HepG2 (cell line): ENCODE data around the gene POLR3GL. TPM values are rescaled to one million over a fixed set of nuclear protein-coding genes. Genes with fewer than 3 reads are reported as not detected.

Experiments used
- ATAC-seq: fragments of 200-7000 bp; cut with Tn5 transposase; 3 replicates; pipeline ENCODE4 v1.9.1; 2020; ENCODE audit warnings: mild to moderate bottlenecking, moderate library complexity
- BruUV-seq: library from RNA; stranded (reverse); fragments of 400-500 nt; replicated peaks from 2 replicates; lab custom pipeline; 2021; lab: Mats Ljungman, UMichigan
- CTCF ChIA-PET: fragments of 300-600 bp; formaldehyde crosslinking; extraction: SDS; loops from one replicate; lab custom pipeline; 2021; ENCODE audit warnings: low total read pairs, inconsistent platforms, low intra/inter-chr PET ratio; lab: Yijun Ruan, JAX
- POLR2A ChIA-PET: fragments of 350-600 bp; sonication (Branson Sonifier 250); formaldehyde crosslinking; loops from one replicate; lab custom pipeline; 2020; ENCODE audit warnings: antibody characterized with exemption, inconsistent platforms; lab: Yijun Ruan, JAX
- DNase-seq: peaks from one replicate; pipeline ENCODE4 v3.0.0-alpha.2; 2015; ENCODE audit warnings: low spot score
- FAIRE-seq: peaks from 3 replicates; lab custom pipeline; 2011; peaks lifted over from hg19 to GRCh38; lab: Jason Lieb, UNC
- H2AFZ ChIP-seq: one replicate; pipeline ENCODE4 v1.6.1; 2011; ENCODE audit warnings: low read length, inconsistent platforms
- H3K27ac ChIP-seq: fragments of 300-600 bp; 3 replicates; pipeline ENCODE4 v1.8.0; 2011; ENCODE audit warnings: mixed run types, mild to moderate bottlenecking, mixed read lengths, low read length, inconsistent platforms; ENCODE audit not compliant: insufficient read depth; ENCODE audit errors: extremely low read length
- H3K27me3 ChIP-seq, 2 experiments: fragments of 200-600 bp in 1 of 2; 2 replicates in 1 of 2; 3 replicates in 1 of 2; pipeline versions ENCODE4 v1.6.0 to v1.8.0; 2011; ENCODE audit warnings: low read length in 2 of 2, mild to moderate bottlenecking in 2 of 2, moderate library complexity in 2 of 2, inconsistent platforms in 1 of 2; ENCODE audit not compliant: insufficient read depth in 2 of 2, control insufficient read depth in 1 of 2
- H3K36me3 ChIP-seq, 2 experiments: fragments of 200-600 bp in 1 of 2; replicated peaks in 1 of 2; 2 replicates in 1 of 2; 3 replicates in 1 of 2; pipeline versions ENCODE4 v1.5.1 to v1.8.0; 2011; ENCODE audit warnings: low read length in 2 of 2, inconsistent platforms in 1 of 2; ENCODE audit not compliant: insufficient read depth in 2 of 2, control insufficient read depth in 1 of 2
- H3K4me1 ChIP-seq: 2 replicates; pipeline ENCODE4 v1.5.1; 2012; ENCODE audit warnings: low read length, inconsistent platforms; ENCODE audit not compliant: insufficient read depth
- H3K4me2 ChIP-seq: 2 replicates; pipeline ENCODE4 v1.6.0; 2011; ENCODE audit warnings: low read depth, low read length, inconsistent platforms
- H3K4me3 ChIP-seq, 3 experiments: fragments of 200-600 bp in 1 of 3; sonication (generic), shearing (Covaris generic) in 1 of 3; replicated peaks in 1 of 3; 2 replicates each; pipeline ENCODE4 v1.5.1; 2011 to 2016; ENCODE audit warnings: low read length in 3 of 3, inconsistent platforms in 2 of 3, low read depth in 2 of 3, mild to moderate bottlenecking in 2 of 3, control low read depth in 1 of 3, mixed read lengths in 1 of 3; ENCODE audit not compliant: insufficient read depth in 1 of 3
- H3K79me2 ChIP-seq: one replicate; pipeline ENCODE4 v1.6.1; 2011; ENCODE audit warnings: low read length, inconsistent platforms; ENCODE audit not compliant: insufficient read depth
- H3K9ac ChIP-seq: 2 replicates; pipeline ENCODE4 v1.6.0; 2011; ENCODE audit warnings: mild to moderate bottlenecking, low read depth, low read length, inconsistent platforms; ENCODE audit not compliant: insufficient read depth
- H3K9me3 ChIP-seq: 2 replicates; pipeline ENCODE4 v1.5.1; 2012; ENCODE audit warnings: mild to moderate bottlenecking, low read length
- H4K20me1 ChIP-seq: 2 replicates; pipeline ENCODE4 v1.6.0; 2011; ENCODE audit warnings: inconsistent platforms, mild to moderate bottlenecking, low read length, moderate library complexity; ENCODE audit not compliant: insufficient read depth
- GZF1 ChIP-seq: sonication (generic); formaldehyde crosslinking; IDR thresholded peaks from 2 replicates; pipeline ENCODE4 v1.5.1; 2020; ENCODE audit warnings: mild to moderate bottlenecking, missing genetic modification reagents
- IKZF1 ChIP-seq: fragments of 450-650 bp; IDR thresholded peaks from 2 replicates; pipeline ENCODE4 v1.7.1; 2016
- MLLT10 ChIP-seq: sonication (generic); formaldehyde crosslinking; IDR thresholded peaks from 2 replicates; pipeline ENCODE4 v1.4.0; 2020; ENCODE audit warnings: missing genetic modification reagents
- NFKB2 ChIP-seq: sonication (generic); formaldehyde crosslinking; IDR thresholded peaks from 2 replicates; pipeline ENCODE4 v1.4.0; 2020; ENCODE audit warnings: missing genetic modification reagents, borderline replicate concordance
- NKX3-1 ChIP-seq: sonication (generic); formaldehyde crosslinking; IDR thresholded peaks from 2 replicates; pipeline ENCODE4 v1.5.0; 2020; ENCODE audit warnings: missing genetic modification reagents
- RCOR2 ChIP-seq: IDR thresholded peaks from 2 replicates; pipeline ENCODE4 v1.6.1; 2016; ENCODE audit warnings: missing biosample characterization, missing genetic modification reagents
- TARDBP ChIP-seq: sonication (generic); formaldehyde crosslinking; IDR thresholded peaks from 2 replicates; pipeline ENCODE4 v1.8.0; 2022; ENCODE audit warnings: mild to moderate bottlenecking, missing genetic modification reagents
- ZNF253 ChIP-seq: sonication (generic); formaldehyde crosslinking; IDR thresholded peaks from 2 replicates; pipeline ENCODE4 v1.8.0; 2022; ENCODE audit warnings: mild to moderate bottlenecking, missing genetic modification reagents, borderline replicate concordance
- ZNF260 ChIP-seq: sonication (generic); formaldehyde crosslinking; IDR thresholded peaks from 2 replicates; pipeline ENCODE4 v1.4.0; 2020; ENCODE audit warnings: missing genetic modification reagents, low read depth, mild to moderate bottlenecking, borderline replicate concordance
- ZNF629 ChIP-seq: sonication (generic); formaldehyde crosslinking; conservative IDR thresholded peaks from 2 replicates; pipeline ENCODE4 v1.5.0; 2020; ENCODE audit warnings: missing genetic modification reagents
- ZNF670 ChIP-seq: sonication (generic); formaldehyde crosslinking; IDR thresholded peaks from 2 replicates; pipeline ENCODE4 v1.8.0; 2022; ENCODE audit warnings: mild to moderate bottlenecking, missing genetic modification reagents, borderline replicate concordance
- ZNF674 ChIP-seq: sonication (generic); formaldehyde crosslinking; IDR thresholded peaks from 2 replicates; pipeline ENCODE4 v1.5.0; 2020; ENCODE audit warnings: low read depth, mild to moderate bottlenecking, missing genetic modification reagents
- ZNF761 ChIP-seq: sonication (generic); formaldehyde crosslinking; conservative IDR thresholded peaks from 2 replicates; pipeline ENCODE4 v1.4.0; 2020; ENCODE audit warnings: mild to moderate bottlenecking, missing genetic modification reagents
- WGBS: methylation state at CpG from one replicate; pipeline ENCODE4 v1.1.6; 2017; ENCODE audit warnings: low lambda C conversion rate; 5-methylcytosine and 5-hydroxymethylcytosine counted together
- in situ Hi-C: cut with HindIII; loops from 2 replicates; pipeline ENCODE4 v1.10.0; 2017; ENCODE audit warnings: low pct_unique_long_range_greater_than_20kb; ENCODE audit not compliant: extremely low pct_ligation_motif_present
- intact Hi-C: fragments of 100-400 bp; cut with micrococcal nuclease; formaldehyde crosslinking; loops from one replicate; pipeline ENCODE4 v1.10.0; 2022; ENCODE audit not compliant: unreplicated experiment
- polyA plus RNA-seq, 8 experiments: library from polyadenylated mRNA; depleted of rRNA in 3 of 8; stranded (reverse) in 7 of 8; unstranded in 1 of 8; fragments of >200 nt; fragmentation: Illumina TruSeq in 4 of 8; extraction: Trizol in 4 of 8; gene quantifications; 2 replicates each; pipeline versions ENCODE4 v1.2.1 to v1.2.3, GENCODE V29; 2011 to 2016; ENCODE audit warnings: low read depth in 4 of 8, missing spikeins in 1 of 8, mixed read lengths in 1 of 8; ENCODE audit not compliant: insufficient read depth in 1 of 8
- total RNA-seq, 5 experiments: library from RNA; depleted of rRNA; stranded (reverse); fragments of >200 nt; fragmentation: Illumina TruSeq; extraction: Trizol; gene quantifications; 2 replicates each; pipeline ENCODE4 v1.2.3, GENCODE V29; 2016; ENCODE audit warnings: low read depth in 1 of 5
- TF ChIP-seq, protein P1 (sequence below): sonication (generic); formaldehyde crosslinking; conservative IDR thresholded peaks from 2 replicates; pipeline ENCODE4 v1.4.0; 2020; ENCODE audit warnings: missing genetic modification reagents
- TF ChIP-seq, protein P2 (sequence below): sonication (generic); formaldehyde crosslinking; conservative IDR thresholded peaks from 2 replicates; pipeline ENCODE4 v1.4.0; 2020; ENCODE audit warnings: mild to moderate bottlenecking, missing genetic modification reagents, moderate library complexity
- TF ChIP-seq, protein P3 (sequence below): IDR thresholded peaks from 2 replicates; pipeline ENCODE4 v1.6.1; 2016; ENCODE audit warnings: low read depth, control low read depth
- TF ChIP-seq, protein P4 (sequence below): sonication (generic); formaldehyde crosslinking; IDR thresholded peaks from 2 replicates; pipeline ENCODE4 v1.5.0; 2020; ENCODE audit warnings: missing genetic modification reagents, mild to moderate bottlenecking, borderline replicate concordance
- TF ChIP-seq, protein P5 (sequence below): sonication (generic); formaldehyde crosslinking; IDR thresholded peaks from 2 replicates; pipeline ENCODE4 v1.4.0; 2020; ENCODE audit warnings: missing genetic modification reagents, borderline replicate concordance

The POLR3GL gene
- total and polyA plus RNA-seq, 2 of the 13 experiments (the other 11 are each of a cell fraction or from before 2014, with no cell fraction given): 11.5 to 12.4 TPM

DNA sequence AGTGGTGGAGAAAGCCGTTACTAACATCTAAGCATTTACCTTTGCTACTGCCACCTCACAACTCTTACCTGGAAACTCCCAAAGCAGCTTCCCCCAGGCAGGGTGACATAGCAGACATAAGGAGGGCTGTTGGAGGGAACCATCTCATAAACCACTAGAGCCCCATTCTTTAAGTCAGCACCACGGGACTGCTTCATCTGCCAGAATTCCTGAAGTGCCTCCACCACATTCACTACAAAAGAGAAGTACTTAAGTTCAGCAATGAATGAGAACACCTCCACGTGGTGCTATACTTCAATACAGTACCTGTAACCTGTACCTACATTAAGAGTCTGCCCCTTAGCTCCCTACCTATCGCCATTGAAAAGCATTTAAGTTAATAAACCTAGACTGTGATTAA is 16.9 kb upstream of the POLR3GL start:
- ChIA-PET POLR2A (no interaction called here), CTCF (no interaction called here)
- no peak overlapping the region for H3K4me3 ChIP-seq
- H3K36me3 ChIP-seq: peaks cover 4 to 10% of the 10 kb centered on the region in 2 experiments; a peak in 4 of 5 replicates
- TF ChIP-seq NFKB2 (CRISPR knock-in tag): no peak
- TF ChIP-seq MLLT10 (CRISPR knock-in tag): no peak
- TF ChIP-seq, protein P1, sequence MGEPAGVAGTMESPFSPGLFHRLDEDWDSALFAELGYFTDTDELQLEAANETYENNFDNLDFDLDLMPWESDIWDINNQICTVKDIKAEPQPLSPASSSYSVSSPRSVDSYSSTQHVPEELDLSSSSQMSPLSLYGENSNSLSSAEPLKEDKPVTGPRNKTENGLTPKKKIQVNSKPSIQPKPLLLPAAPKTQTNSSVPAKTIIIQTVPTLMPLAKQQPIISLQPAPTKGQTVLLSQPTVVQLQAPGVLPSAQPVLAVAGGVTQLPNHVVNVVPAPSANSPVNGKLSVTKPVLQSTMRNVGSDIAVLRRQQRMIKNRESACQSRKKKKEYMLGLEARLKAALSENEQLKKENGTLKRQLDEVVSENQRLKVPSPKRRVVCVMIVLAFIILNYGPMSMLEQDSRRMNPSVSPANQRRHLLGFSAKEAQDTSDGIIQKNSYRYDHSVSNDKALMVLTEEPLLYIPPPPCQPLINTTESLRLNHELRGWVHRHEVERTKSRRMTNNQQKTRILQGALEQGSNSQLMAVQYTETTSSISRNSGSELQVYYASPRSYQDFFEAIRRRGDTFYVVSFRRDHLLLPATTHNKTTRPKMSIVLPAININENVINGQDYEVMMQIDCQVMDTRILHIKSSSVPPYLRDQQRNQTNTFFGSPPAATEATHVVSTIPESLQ (CRISPR knock-in tag): no peak
- TF ChIP-seq ZNF260 (CRISPR knock-in tag): no peak
- no peak for TF ChIP-seq NKX3-1 (CRISPR knock-in tag)
- TF ChIP-seq, protein P2, sequence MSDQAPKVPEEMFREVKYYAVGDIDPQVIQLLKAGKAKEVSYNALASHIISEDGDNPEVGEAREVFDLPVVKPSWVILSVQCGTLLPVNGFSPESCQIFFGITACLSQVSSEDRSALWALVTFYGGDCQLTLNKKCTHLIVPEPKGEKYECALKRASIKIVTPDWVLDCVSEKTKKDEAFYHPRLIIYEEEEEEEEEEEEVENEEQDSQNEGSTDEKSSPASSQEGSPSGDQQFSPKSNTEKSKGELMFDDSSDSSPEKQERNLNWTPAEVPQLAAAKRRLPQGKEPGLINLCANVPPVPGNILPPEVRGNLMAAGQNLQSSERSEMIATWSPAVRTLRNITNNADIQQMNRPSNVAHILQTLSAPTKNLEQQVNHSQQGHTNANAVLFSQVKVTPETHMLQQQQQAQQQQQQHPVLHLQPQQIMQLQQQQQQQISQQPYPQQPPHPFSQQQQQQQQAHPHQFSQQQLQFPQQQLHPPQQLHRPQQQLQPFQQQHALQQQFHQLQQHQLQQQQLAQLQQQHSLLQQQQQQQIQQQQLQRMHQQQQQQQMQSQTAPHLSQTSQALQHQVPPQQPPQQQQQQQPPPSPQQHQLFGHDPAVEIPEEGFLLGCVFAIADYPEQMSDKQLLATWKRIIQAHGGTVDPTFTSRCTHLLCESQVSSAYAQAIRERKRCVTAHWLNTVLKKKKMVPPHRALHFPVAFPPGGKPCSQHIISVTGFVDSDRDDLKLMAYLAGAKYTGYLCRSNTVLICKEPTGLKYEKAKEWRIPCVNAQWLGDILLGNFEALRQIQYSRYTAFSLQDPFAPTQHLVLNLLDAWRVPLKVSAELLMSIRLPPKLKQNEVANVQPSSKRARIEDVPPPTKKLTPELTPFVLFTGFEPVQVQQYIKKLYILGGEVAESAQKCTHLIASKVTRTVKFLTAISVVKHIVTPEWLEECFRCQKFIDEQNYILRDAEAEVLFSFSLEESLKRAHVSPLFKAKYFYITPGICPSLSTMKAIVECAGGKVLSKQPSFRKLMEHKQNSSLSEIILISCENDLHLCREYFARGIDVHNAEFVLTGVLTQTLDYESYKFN: no peak
- TF ChIP-seq, protein P3, sequence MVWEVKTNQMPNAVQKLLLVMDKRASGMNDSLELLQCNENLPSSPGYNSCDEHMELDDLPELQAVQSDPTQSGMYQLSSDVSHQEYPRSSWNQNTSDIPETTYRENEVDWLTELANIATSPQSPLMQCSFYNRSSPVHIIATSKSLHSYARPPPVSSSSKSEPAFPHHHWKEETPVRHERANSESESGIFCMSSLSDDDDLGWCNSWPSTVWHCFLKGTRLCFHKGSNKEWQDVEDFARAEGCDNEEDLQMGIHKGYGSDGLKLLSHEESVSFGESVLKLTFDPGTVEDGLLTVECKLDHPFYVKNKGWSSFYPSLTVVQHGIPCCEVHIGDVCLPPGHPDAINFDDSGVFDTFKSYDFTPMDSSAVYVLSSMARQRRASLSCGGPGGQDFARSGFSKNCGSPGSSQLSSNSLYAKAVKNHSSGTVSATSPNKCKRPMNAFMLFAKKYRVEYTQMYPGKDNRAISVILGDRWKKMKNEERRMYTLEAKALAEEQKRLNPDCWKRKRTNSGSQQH (CRISPR knock-in tag): no peak
- TF ChIP-seq GZF1: no peak
- TF ChIP-seq ZNF253 (CRISPR knock-in tag): no peak
- TF ChIP-seq, protein P4, sequence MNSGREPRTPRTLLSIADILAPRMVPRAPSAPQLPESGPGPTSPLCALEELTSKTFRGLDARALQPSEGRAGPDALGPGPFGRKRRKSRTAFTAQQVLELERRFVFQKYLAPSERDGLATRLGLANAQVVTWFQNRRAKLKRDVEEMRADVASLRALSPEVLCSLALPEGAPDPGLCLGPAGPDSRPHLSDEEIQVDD (CRISPR knock-in tag): no peak
- TF ChIP-seq ZNF629 (CRISPR knock-in tag): no peak
- TF ChIP-seq TARDBP (CRISPR knock-in tag): no peak
- TF ChIP-seq ZNF674 (CRISPR knock-in tag): no peak
- TF ChIP-seq, protein P5, sequence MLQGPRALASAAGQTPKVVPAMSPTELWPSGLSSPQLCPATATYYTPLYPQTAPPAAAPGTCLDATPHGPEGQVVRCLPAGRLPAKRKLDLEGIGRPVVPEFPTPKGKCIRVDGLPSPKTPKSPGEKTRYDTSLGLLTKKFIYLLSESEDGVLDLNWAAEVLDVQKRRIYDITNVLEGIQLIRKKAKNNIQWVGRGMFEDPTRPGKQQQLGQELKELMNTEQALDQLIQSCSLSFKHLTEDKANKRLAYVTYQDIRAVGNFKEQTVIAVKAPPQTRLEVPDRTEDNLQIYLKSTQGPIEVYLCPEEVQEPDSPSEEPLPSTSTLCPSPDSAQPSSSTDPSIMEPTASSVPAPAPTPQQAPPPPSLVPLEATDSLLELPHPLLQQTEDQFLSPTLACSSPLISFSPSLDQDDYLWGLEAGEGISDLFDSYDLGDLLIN (CRISPR knock-in tag): no peak
- no peak for TF ChIP-seq ZNF761 (CRISPR knock-in tag)
- no peak for TF ChIP-seq ZNF670 (CRISPR knock-in tag)
- TF ChIP-seq IKZF1: no peak
- no peak for TF ChIP-seq RCOR2
- FAIRE-seq (no peak), ATAC-seq (no peak), DNase-seq (no peak)
- in situ Hi-C loops (no loop called here), intact Hi-C loops (no loop called here)
- H3K27ac ChIP-seq: no peak overlapping the region
- peaks cover 6% of the 10 kb centered on the region for H3K4me1 ChIP-seq
- H2AFZ ChIP-seq: no peak overlapping the region
- WGBS: 89% methylated on average over 4 of the region's 4 CpGs
- no peaks in the 10 kb centered on the region for H4K20me1 ChIP-seq
- no peaks in the 10 kb centered on the region for H3K27me3 ChIP-seq
- no peaks in the 10 kb centered on the region for H3K9me3 ChIP-seq
- no peak overlapping the region for H3K9ac ChIP-seq
- BruUV-seq: no TSS peak
- no peaks in the 10 kb centered on the region for H3K79me2 ChIP-seq
- H3K4me2 ChIP-seq: no peak overlapping the region
